ENCODE results near the gene SPRR2D.
"Not testable (repeated sequence)": the region's sequence is repeated elsewhere in the genome, so short reads cannot be mapped to it uniquely, and the experiment has no call there.

Gene SPRR2D

DNA sequence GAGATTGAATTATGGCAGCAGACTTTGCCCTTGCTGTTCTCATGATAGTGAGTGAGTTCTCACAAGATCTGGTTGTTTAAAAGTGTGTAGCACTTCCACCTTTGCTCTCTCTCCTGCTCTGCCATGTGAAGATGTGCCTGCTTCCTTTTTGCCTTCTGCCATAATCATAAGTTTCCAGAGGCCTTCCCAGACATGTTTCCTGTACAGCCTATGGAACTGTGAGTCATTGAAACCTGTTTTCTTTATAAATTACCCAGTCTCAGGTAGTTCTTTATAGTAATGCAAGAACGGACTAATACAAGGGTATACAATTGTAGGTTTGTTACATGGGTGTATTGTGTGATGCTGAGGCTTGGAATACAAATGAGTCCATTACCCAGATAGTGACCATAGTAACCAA lies 5.7 kb downstream of the SPRR2D start:
- DNase-seq (ENCODE audit: insufficient read length) (no peak), FAIRE-seq (no peak)
- TF ChIP-seq POLR2AphosphoS5 (IDR thresholded peaks at IDR 0.05; ENCODE audit: low read depth, low read length) (no peak), TAF1 (IDR thresholded peaks at IDR 0.05; ENCODE audit: borderline replicate concordance, low read depth, low read length) (no peak), POLR2A (IDR thresholded peaks at IDR 0.05; ENCODE audit: low read depth, low read length) (no peak)

DNA sequence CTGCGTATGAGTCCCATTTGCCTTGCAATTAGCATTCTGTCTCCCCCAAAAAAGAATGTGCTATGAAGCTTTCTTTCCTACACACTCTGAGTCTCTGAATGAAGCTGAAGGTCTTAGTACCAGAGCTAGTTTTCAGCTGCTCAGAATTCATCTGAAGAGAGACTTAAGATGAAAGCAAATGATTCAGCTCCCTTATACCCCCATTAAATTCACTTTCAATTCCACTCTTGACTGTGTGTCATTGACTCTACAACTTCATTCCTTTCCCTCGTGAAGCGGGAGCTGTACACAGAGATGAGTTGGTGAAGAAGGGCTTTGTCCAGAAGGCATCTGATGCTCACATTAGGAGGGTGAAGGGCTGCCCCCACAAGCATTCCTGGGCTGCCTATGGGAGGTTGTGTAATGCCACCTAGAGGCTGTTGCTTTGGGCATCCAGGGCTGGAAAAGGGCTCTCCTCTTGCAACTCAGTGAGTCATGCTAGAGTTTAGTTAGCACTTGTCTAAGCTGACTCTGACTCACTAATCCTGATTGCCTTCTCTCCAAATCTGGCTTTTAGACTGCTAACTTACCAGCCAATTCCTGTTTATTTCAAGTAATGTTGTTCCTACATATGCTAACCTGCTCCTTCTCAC lies 8.1 kb downstream of the SPRR2D start:
- TF ChIP-seq POLR2A (IDR thresholded peaks at IDR 0.05; ENCODE audit: low read depth, low read length) (no peak), POLR2AphosphoS5 (IDR thresholded peaks at IDR 0.05; ENCODE audit: low read depth, low read length) (no peak), TAF1 (IDR thresholded peaks at IDR 0.05; ENCODE audit: borderline replicate concordance, low read depth, low read length) (no peak)
- FAIRE-seq (no peak), DNase-seq (ENCODE audit: insufficient read length) (no peak)

DNA sequence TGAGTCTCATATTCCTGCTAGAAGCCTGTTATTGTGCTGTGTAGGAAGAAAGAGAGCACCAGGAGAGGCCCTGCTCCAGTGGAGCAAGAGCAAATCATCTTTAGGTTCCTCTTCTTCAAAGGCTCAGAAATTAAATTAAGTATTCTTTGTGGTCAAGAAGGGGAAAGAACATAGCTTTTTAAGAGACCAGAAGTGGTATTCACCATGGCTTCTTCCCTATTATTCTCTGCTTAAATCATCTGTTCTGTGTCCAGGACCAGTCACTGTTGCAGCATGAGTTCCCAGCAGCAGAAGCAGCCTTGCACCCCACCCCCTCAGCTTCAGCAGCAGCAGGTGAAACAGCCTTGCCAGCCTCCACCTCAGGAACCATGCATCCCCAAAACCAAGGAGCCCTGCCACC lies 8.8 kb downstream of the SPRR2D start:
- FAIRE-seq (no peak), DNase-seq (ENCODE audit: insufficient read length) (no peak)
- TF ChIP-seq POLR2AphosphoS5 (IDR thresholded peaks at IDR 0.05; ENCODE audit: low read depth, low read length) (no peak), TAF1 (IDR thresholded peaks at IDR 0.05; ENCODE audit: borderline replicate concordance, low read depth, low read length) (no peak), POLR2A (IDR thresholded peaks at IDR 0.05; ENCODE audit: low read depth, low read length) (no peak)

DNA sequence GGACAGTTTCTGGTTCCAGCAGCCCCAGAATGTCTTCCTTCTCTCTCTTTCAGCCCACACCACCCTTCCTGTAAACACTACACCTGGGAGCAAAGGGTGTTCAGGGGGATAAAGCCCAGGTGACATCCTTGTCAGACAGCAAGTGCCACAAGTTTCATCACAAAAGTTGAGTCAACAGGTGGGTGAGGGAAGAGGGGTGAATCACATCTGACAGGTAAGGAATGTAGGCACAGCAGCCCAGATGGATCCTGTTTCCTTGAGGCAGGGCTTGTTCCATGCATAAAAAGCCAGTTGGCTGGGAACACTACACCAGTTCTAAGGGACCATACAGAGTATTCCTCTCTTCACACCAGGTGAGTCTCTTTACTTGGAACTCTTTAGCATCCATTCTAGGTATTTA lies 10.0 kb downstream of the SPRR2D start, which contains the start of gene SPRR1B:
TSS of gene SPRR1B (plus strand) at position 309 of the 400 bp plus-strand sequence. CDS start 1,143 bp downstream, outside the sequence.
- TF ChIP-seq POLR2AphosphoS5 (IDR thresholded peaks at IDR 0.05; ENCODE audit: low read depth, low read length) (no peak), TAF1 (IDR thresholded peaks at IDR 0.05; ENCODE audit: borderline replicate concordance, low read depth, low read length) (no peak), POLR2A (IDR thresholded peaks at IDR 0.05; ENCODE audit: low read depth, low read length) (no peak)
- FAIRE-seq (no peak), DNase-seq (ENCODE audit: insufficient read length) (no peak)

DNA sequence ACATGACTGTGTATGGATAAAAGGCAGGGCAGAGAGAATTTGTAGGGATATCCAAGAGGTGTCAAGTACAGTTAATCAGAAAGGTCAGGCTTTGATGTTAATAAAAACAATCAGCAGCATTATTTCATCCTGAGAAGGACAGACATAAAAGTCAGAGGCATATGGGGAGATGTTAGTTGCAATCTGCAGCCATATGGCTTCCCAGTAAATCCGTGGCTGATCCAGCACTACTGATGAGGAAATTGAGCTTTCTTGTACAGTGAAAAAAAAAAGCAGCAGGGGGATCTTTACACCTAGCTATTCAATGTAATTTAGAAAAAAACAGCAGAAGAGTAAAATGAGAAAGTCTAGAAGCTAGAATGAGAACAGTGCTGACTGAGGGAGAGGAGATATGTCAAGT lies 12.2 kb downstream of the SPRR2D start:
- no peak for TF ChIP-seq POLR2A (IDR thresholded peaks at IDR 0.05; ENCODE audit: low read depth, low read length)
- TF ChIP-seq TAF1 (IDR thresholded peaks at IDR 0.05; ENCODE audit: borderline replicate concordance, low read depth, low read length): no peak
- no peak for TF ChIP-seq POLR2AphosphoS5 (IDR thresholded peaks at IDR 0.05; ENCODE audit: low read depth, low read length)
- DNase-seq (ENCODE audit: insufficient read length) (no peak), FAIRE-seq (no peak)

DNA sequence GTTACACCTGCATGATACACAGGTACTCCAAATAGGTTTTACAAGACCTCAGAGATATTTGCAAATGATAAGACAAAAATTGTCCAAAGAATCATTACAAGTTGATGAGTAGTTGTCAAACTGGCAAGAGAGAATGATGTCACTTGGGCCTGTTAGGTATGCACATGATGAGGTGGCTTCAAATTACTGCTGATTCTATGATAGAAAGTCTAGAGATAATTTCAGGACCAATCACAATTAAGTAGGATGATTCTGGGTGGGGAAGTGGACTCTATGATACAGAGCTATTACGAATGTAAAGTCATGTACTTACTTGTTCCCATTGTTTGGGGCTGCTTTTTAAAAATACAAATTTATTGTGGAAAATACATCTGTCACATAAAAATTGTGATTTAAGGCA lies 15.1 kb downstream of the SPRR2D start:
- DNase-seq (ENCODE audit: insufficient read length) (no peak), FAIRE-seq (no peak)
- TF ChIP-seq POLR2AphosphoS5 (IDR thresholded peaks at IDR 0.05; ENCODE audit: low read depth, low read length) (no peak), POLR2A (IDR thresholded peaks at IDR 0.05; ENCODE audit: low read depth, low read length) (no peak), TAF1 (IDR thresholded peaks at IDR 0.05; ENCODE audit: borderline replicate concordance, low read depth, low read length) (no peak)

DNA sequence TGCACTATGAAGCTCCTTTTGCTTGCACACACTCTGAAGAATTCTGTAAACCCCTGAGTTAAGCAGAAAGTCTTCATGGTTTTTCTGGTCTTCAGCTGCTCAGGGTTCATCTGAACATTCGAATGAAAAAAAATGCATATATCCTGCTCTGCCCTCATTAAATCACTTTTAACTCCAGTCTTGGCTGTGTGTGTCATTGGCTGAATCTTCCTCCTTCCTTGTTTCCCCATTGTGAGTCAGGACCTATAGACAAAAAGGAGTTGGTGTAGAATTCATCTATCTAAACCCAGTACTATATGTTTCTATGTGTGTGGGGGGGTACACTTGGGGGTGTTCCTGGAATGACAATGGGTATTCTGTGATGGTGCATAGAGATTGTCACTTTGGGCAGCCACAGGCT lies 16.5 kb downstream of the SPRR2D start:
- TF ChIP-seq TAF1 (IDR thresholded peaks at IDR 0.05; ENCODE audit: borderline replicate concordance, low read depth, low read length) (no peak), POLR2AphosphoS5 (IDR thresholded peaks at IDR 0.05; ENCODE audit: low read depth, low read length) (no peak), POLR2A (IDR thresholded peaks at IDR 0.05; ENCODE audit: low read depth, low read length) (no peak)
- DNase-seq (ENCODE audit: insufficient read length) (no peak), FAIRE-seq (no peak)

DNA sequence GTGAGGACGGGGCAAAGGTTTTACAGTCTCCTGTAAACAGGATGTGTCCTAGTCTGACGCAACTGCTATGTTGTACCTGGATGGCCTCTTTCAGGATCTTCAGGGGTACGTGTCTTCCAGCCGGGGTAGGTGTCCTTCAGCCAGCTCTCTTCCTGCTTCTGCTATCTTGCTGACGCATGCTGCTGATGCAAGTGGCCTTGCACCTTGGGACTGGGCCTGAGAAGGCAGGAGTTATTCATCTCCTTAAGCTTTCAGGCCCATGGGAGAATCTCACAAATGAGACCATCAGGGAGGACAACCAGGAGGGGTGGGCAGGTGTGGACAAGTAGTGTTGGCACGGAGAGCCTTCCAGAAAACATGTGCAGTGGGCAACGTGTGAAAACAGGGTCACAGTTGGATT lies 17.8 kb downstream of the SPRR2D start:
- DNase-seq (ENCODE audit: insufficient read length) (no peak), FAIRE-seq (no peak)
- no peak for TF ChIP-seq TAF1 (IDR thresholded peaks at IDR 0.05; ENCODE audit: borderline replicate concordance, low read depth, low read length)
- no peak for TF ChIP-seq POLR2A (IDR thresholded peaks at IDR 0.05; ENCODE audit: low read depth, low read length)
- no peak for TF ChIP-seq POLR2AphosphoS5 (IDR thresholded peaks at IDR 0.05; ENCODE audit: low read depth, low read length)

DNA sequence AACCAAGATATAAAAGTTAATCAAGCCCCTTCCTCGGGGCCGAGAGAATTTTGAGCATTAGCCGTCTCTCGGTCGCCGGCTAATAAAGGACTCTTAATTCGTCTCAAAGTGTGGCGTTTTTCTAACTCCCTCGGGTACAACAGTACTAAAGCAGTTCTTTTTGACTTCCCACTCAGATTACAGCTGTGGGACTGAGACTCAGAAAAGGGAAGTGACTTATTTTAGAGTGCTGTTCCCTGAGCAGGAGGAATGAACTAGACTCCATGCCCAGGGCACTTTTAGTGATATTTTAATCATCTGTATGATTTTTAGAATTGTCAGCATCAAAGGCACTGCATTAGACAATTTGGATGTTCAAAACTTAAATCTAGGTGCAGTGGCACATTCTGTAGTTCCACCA lies 18.6 kb downstream of the SPRR2D start:
- not testable (repeated sequence) for FAIRE-seq; DNase-seq (ENCODE audit: insufficient read length)

DNA sequence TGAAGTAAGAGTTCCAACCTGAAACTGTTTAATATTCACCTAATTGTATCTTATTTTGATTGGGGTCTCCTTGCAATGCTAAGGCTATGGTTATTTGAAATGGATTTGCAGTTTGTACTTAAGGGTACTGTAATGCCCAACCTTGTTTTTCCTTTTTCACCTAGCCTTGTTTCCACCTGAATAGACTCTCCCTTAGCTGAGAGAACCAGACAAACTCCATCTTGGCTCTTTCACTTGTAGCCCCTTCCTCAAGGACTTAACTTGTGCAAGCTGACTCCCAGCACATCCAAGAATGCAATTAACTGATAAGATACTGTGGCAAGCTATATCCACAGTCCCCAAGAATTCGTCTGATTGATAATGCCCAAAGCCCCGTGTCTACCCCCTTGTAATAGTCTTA lies 19.1 kb downstream of the SPRR2D start:
- FAIRE-seq: not testable (repeated sequence)

DNA sequence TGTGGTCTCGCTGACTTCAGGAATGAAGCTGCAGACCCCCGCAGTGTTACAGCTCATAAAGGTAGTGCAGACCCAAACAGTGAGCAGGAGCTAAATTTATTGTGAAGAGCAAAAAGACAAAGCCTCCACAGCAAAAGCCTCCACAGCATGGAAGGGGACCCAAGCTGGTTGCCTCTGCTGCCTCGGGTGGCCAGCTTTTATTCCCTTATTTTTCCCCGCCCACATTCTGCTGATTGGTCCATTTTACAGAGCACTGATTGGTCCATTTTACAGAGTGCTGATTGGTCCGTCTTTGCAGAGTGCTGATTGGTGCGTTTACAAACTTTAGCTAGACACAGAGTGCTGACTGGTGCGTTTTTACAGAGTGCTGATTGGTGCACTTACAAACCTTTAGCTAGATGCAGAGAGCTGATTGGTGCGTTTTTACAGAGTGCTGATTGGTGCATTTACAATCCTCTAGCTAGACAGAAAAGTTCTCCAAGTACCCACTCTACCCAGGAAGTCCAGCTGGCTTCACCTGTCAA lies 29.6 kb downstream of the SPRR2D start:
- not testable (repeated sequence) for FAIRE-seq

More for the DNA sequence above, 19.1 kb downstream of the SPRR2D start:
- DNase-seq (ENCODE audit: insufficient read length): not testable (repeated sequence)

DNA sequence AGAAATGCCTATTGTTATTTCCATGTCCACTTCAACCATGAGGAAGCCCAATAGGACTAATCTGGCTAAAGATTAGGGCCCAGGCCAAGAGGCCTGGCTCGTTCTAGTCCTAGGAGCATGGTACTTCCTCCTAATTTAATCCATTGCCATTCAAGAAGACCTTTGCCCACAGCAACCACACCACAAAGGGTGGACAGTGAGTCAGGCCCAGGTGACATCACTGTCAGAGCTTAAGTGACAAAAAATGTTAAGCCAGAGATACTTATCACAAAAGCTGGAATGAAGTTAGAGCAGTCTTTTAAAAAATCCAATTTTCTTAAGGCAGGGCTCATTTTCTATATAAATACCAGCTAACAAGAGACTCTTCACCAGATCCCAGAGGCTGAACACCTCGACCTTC lies 39.5 kb downstream of the SPRR2D start, which contains the start of gene SPRR3:
TSS of gene SPRR3 (plus strand) at position 368 of the 400 bp plus-strand sequence. CDS start 1,272 bp downstream, outside the sequence.
- no peak for TF ChIP-seq POLR2AphosphoS5 (IDR thresholded peaks at IDR 0.05; ENCODE audit: low read depth, low read length)
- TF ChIP-seq TAF1 (IDR thresholded peaks at IDR 0.05; ENCODE audit: borderline replicate concordance, low read depth, low read length): no peak
- no peak for TF ChIP-seq POLR2A (IDR thresholded peaks at IDR 0.05; ENCODE audit: low read depth, low read length)
- DNase-seq (ENCODE audit: insufficient read length) (no peak), FAIRE-seq (no peak)

More for the DNA sequence above, 29.6 kb downstream of the SPRR2D start:
- not testable (repeated sequence) for DNase-seq (ENCODE audit: insufficient read length)

DNA sequence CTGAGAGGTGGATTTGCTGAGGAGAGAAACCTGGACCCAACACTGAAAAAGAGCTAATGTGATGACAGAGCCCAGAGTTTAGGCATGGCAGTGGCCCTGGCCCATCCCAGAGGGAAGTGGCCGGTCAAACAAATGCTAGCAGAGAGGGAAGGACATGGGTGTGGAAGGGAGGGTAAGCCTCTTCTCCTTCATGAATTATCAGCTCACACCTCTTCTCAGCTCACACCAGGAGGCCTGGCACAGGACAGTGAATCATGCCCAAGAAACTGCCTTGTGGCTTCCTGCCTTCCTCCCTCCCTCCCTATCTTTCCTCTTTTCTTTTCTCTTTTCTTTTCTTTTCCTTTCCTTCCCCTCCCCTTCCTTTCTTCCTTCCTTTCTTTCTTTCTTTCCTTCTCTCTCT lies 40.6 kb downstream of the SPRR2D start:
- FAIRE-seq: no peak
- DNase-seq (ENCODE audit: insufficient read length): no peak
- TF ChIP-seq TAF1 (IDR thresholded peaks at IDR 0.05; ENCODE audit: borderline replicate concordance, low read depth, low read length) (no peak), POLR2AphosphoS5 (IDR thresholded peaks at IDR 0.05; ENCODE audit: low read depth, low read length) (no peak)

Measured in GM12892 (cell line).